Measurements from ENCODE around the gene OXSR1. TPM values are rescaled to one million over a fixed set of nuclear protein-coding genes. Genes with fewer than 3 reads are reported as not detected.

Gene OXSR1
- total and polyA plus RNA-seq, 2 experiments from 2014 or later: 16.0 to 41.1 TPM

DNA sequence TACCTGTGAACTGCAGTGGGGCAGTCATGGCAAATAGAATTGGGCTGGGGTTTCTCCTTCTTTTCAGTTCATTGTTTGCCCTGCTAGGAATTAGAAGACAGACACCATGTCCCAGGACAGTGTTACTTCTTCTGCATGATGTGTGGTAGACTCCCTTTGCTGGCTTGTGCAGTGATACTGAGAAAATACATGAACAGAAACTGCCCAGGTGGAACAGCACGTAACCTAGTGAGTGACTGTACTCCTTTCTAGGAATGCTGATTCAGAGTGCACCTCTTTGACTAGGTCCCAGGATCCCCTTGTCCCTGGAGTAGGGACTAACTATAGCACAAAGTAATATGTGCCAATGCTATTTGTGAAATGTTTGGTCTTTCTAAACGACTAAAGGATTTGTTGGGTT, 89.5 kb downstream of the OXSR1 start:
- H3K36me3 Mint-ChIP-seq (ENCODE audit: low read depth): peaks cover 29% of the 10 kb centered on the region
- ATAC-seq (no peak), DNase-seq (ENCODE audit: low spot score) (no peak)
- peaks cover 18% of the 10 kb centered on the region for H3K36me3 ChIP-seq (ENCODE audit: insufficient read depth)
- no peak overlapping the region for H2AFZ ChIP-seq
- H3K9me2 ChIP-seq (ENCODE audit: insufficient read depth): no peaks in the 10 kb centered on the region
- no peaks in the 10 kb centered on the region for H3K9me3 Mint-ChIP-seq
- H3K4me3 Mint-ChIP-seq: no peak overlapping the region
- no peaks in the 10 kb centered on the region for H3K27me3 ChIP-seq (ENCODE audit: insufficient read depth)
- H3K4me3 ChIP-seq: no peak overlapping the region
- no peak overlapping the region for H3K27ac ChIP-seq (ENCODE audit: low read depth)
- H3K4me2 ChIP-seq: no peak overlapping the region
- H3K4me1 Mint-ChIP-seq: peaks cover 4% of the 10 kb centered on the region; the same call in 2 of the 3 replicates
- no peaks in the 10 kb centered on the region for H3K4me1 ChIP-seq (ENCODE audit: insufficient read depth)
- no peaks in the 10 kb centered on the region for H3K79me2 ChIP-seq (replicated peaks; ENCODE audit: insufficient read depth)
- TF ChIP-seq EZH2 (IDR thresholded peaks at IDR 0.05; ENCODE audit: low read depth, unreplicated experiment) (no peak), NANOG (IDR thresholded peaks at IDR 0.05; ENCODE audit: borderline replicate concordance) (no peak), ZNF114 (CRISPR knock-in tag; IDR thresholded peaks at IDR 0.05) (no peak), EZH2phosphoT487 (IDR thresholded peaks at IDR 0.05; ENCODE audit: unreplicated experiment) (no peak), STAT1 (IDR thresholded peaks at IDR 0.05; ENCODE audit: unreplicated experiment) (no peak), ZNF331 (CRISPR knock-in tag; IDR thresholded peaks at IDR 0.05; ENCODE audit: low read depth) (no peak), POLR2AphosphoS5 (IDR thresholded peaks at IDR 0.05; ENCODE audit: low read depth) (no peak), JUNB (IDR thresholded peaks at IDR 0.05; ENCODE audit: unreplicated experiment) (no peak), CREB1 (CRISPR knock-in tag; IDR thresholded peaks at IDR 0.05; ENCODE audit: low read depth) (no peak)
- TF ChIP-seq, protein P1, sequence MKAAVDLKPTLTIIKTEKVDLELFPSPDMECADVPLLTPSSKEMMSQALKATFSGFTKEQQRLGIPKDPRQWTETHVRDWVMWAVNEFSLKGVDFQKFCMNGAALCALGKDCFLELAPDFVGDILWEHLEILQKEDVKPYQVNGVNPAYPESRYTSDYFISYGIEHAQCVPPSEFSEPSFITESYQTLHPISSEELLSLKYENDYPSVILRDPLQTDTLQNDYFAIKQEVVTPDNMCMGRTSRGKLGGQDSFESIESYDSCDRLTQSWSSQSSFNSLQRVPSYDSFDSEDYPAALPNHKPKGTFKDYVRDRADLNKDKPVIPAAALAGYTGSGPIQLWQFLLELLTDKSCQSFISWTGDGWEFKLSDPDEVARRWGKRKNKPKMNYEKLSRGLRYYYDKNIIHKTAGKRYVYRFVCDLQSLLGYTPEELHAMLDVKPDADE (IDR thresholded peaks at IDR 0.05): no peak
- TF ChIP-seq, protein P2, sequence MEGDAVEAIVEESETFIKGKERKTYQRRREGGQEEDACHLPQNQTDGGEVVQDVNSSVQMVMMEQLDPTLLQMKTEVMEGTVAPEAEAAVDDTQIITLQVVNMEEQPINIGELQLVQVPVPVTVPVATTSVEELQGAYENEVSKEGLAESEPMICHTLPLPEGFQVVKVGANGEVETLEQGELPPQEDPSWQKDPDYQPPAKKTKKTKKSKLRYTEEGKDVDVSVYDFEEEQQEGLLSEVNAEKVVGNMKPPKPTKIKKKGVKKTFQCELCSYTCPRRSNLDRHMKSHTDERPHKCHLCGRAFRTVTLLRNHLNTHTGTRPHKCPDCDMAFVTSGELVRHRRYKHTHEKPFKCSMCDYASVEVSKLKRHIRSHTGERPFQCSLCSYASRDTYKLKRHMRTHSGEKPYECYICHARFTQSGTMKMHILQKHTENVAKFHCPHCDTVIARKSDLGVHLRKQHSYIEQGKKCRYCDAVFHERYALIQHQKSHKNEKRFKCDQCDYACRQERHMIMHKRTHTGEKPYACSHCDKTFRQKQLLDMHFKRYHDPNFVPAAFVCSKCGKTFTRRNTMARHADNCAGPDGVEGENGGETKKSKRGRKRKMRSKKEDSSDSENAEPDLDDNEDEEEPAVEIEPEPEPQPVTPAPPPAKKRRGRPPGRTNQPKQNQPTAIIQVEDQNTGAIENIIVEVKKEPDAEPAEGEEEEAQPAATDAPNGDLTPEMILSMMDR (conservative IDR thresholded peaks at IDR 0.05; ENCODE audit: low read depth in 2 of 2): no peak
- TF ChIP-seq, protein P3, sequence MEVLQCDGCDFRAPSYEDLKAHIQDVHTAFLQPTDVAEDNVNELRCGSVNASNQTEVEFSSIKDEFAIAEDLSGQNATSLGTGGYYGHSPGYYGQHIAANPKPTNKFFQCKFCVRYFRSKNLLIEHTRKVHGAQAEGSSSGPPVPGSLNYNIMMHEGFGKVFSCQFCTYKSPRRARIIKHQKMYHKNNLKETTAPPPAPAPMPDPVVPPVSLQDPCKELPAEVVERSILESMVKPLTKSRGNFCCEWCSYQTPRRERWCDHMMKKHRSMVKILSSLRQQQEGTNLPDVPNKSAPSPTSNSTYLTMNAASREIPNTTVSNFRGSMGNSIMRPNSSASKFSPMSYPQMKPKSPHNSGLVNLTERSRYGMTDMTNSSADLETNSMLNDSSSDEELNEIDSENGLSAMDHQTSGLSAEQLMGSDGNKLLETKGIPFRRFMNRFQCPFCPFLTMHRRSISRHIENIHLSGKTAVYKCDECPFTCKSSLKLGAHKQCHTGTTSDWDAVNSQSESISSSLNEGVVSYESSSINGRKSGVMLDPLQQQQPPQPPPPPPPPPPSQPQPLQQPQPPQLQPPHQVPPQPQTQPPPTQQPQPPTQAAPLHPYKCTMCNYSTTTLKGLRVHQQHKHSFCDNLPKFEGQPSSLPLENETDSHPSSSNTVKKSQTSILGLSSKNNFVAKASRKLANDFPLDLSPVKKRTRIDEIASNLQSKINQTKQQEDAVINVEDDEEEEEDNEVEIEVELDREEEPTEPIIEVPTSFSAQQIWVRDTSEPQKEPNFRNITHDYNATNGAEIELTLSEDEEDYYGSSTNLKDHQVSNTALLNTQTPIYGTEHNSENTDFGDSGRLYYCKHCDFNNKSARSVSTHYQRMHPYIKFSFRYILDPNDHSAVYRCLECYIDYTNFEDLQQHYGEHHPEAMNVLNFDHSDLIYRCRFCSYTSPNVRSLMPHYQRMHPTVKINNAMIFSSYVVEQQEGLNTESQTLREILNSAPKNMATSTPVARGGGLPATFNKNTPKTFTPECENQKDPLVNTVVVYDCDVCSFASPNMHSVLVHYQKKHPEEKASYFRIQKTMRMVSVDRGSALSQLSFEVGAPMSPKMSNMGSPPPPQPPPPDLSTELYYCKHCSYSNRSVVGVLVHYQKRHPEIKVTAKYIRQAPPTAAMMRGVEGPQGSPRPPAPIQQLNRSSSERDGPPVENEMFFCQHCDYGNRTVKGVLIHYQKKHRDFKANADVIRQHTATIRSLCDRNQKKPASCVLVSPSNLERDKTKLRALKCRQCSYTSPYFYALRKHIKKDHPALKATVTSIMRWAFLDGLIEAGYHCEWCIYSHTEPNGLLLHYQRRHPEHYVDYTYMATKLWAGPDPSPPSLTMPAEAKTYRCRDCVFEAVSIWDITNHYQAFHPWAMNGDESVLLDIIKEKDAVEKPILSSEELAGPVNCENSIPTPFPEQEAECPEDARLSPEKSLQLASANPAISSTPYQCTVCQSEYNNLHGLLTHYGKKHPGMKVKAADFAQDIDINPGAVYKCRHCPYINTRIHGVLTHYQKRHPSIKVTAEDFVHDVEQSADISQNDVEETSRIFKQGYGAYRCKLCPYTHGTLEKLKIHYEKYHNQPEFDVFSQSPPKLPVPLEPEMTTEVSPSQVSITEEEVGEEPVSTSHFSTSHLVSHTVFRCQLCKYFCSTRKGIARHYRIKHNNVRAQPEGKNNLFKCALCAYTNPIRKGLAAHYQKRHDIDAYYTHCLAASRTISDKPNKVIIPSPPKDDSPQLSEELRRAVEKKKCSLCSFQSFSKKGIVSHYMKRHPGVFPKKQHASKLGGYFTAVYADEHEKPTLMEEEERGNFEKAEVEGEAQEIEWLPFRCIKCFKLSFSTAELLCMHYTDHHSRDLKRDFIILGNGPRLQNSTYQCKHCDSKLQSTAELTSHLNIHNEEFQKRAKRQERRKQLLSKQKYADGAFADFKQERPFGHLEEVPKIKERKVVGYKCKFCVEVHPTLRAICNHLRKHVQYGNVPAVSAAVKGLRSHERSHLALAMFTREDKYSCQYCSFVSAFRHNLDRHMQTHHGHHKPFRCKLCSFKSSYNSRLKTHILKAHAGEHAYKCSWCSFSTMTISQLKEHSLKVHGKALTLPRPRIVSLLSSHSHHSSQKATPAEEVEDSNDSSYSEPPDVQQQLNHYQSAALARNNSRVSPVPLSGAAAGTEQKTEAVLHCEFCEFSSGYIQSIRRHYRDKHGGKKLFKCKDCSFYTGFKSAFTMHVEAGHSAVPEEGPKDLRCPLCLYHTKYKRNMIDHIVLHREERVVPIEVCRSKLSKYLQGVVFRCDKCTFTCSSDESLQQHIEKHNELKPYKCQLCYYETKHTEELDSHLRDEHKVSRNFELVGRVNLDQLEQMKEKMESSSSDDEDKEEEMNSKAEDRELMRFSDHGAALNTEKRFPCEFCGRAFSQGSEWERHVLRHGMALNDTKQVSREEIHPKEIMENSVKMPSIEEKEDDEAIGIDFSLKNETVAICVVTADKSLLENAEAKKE (CRISPR knock-in tag; IDR thresholded peaks at IDR 0.05): no peak
- TF ChIP-seq, protein P4, sequence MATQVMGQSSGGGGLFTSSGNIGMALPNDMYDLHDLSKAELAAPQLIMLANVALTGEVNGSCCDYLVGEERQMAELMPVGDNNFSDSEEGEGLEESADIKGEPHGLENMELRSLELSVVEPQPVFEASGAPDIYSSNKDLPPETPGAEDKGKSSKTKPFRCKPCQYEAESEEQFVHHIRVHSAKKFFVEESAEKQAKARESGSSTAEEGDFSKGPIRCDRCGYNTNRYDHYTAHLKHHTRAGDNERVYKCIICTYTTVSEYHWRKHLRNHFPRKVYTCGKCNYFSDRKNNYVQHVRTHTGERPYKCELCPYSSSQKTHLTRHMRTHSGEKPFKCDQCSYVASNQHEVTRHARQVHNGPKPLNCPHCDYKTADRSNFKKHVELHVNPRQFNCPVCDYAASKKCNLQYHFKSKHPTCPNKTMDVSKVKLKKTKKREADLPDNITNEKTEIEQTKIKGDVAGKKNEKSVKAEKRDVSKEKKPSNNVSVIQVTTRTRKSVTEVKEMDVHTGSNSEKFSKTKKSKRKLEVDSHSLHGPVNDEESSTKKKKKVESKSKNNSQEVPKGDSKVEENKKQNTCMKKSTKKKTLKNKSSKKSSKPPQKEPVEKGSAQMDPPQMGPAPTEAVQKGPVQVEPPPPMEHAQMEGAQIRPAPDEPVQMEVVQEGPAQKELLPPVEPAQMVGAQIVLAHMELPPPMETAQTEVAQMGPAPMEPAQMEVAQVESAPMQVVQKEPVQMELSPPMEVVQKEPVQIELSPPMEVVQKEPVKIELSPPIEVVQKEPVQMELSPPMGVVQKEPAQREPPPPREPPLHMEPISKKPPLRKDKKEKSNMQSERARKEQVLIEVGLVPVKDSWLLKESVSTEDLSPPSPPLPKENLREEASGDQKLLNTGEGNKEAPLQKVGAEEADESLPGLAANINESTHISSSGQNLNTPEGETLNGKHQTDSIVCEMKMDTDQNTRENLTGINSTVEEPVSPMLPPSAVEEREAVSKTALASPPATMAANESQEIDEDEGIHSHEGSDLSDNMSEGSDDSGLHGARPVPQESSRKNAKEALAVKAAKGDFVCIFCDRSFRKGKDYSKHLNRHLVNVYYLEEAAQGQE (IDR thresholded peaks at IDR 0.05; ENCODE audit: unreplicated experiment): no peak
- H3F3A ChIP-seq (replicated peaks; ENCODE audit: low read depth): no peaks in the 10 kb centered on the region
- no peaks in the 10 kb centered on the region for H4K20me1 ChIP-seq (replicated peaks; ENCODE audit: insufficient read depth)
- H3K27me3 Mint-ChIP-seq (ENCODE audit: insufficient read depth, low read depth, poor library complexity): peaks cover 2% of the 10 kb centered on the region
- no peak overlapping the region for H3K27ac Mint-ChIP-seq
